GM23248 (cell line): ENCODE data around the gene SMIM26. TPM values are rescaled to one million over a fixed set of nuclear protein-coding genes. Genes with fewer than 3 reads are reported as not detected.

Source experiments
- DNase-seq: peaks from one replicate; pipeline ENCODE4 v3.0.0-alpha.2; 2015
- H2AFZ ChIP-seq: fragments of 200-600 bp; sonication (generic); 2 replicates; pipeline ENCODE4 v1.6.1; 2016; ENCODE audit warnings: antibody characterized with exemption
- H3F3A ChIP-seq: fragments of 200-600 bp; sonication (generic); 2 replicates; pipeline ENCODE4 v1.6.1; 2016; ENCODE audit warnings: mild to moderate bottlenecking, antibody characterized with exemption, mixed run types; ENCODE audit not compliant: insufficient read depth
- H3K27ac ChIP-seq: fragments of 200-600 bp; sonication (generic); 2 replicates; pipeline ENCODE4 v1.5.1; 2016; ENCODE audit warnings: mild to moderate bottlenecking
- H3K27me3 ChIP-seq: fragments of 200-600 bp; sonication (generic); replicated peaks from 2 replicates; pipeline ENCODE4 v1.6.1; 2016; ENCODE audit warnings: mild to moderate bottlenecking; ENCODE audit not compliant: insufficient read depth
- H3K36me3 ChIP-seq: fragments of 200-600 bp; sonication (generic); 2 replicates; pipeline ENCODE4 v1.6.1; 2016; ENCODE audit warnings: low read depth, mild to moderate bottlenecking
- H3K4me1 ChIP-seq: fragments of 200-600 bp; sonication (generic); 2 replicates; pipeline ENCODE4 v1.6.1; 2016; ENCODE audit warnings: mild to moderate bottlenecking; ENCODE audit not compliant: insufficient read depth
- H3K4me2 ChIP-seq: fragments of 200-600 bp; sonication (generic); one replicate; pipeline ENCODE4 v1.6.1; 2016; ENCODE audit warnings: mild to moderate bottlenecking; ENCODE audit not compliant: unreplicated experiment
- H3K4me3 ChIP-seq: fragments of 200-600 bp; sonication (generic); 2 replicates; pipeline ENCODE4 v1.5.1; 2016; ENCODE audit warnings: mild to moderate bottlenecking
- H3K79me2 ChIP-seq: fragments of 200-600 bp; sonication (generic); 2 replicates; pipeline ENCODE4 v1.6.1; 2016; ENCODE audit warnings: mild to moderate bottlenecking; ENCODE audit not compliant: insufficient read depth
- H3K9ac ChIP-seq: fragments of 200-600 bp; sonication (generic); 2 replicates; pipeline ENCODE4 v1.6.1; 2016; ENCODE audit warnings: mild to moderate bottlenecking
- H3K9me2 ChIP-seq: fragments of 200-600 bp; sonication (generic); 2 replicates; pipeline ENCODE4 v1.6.1; 2016; ENCODE audit warnings: mixed run types, mild to moderate bottlenecking, moderate library complexity; ENCODE audit not compliant: insufficient read depth
- H3K9me3 ChIP-seq: fragments of 200-600 bp; sonication (generic); one replicate; pipeline ENCODE4 v1.6.1; 2017; ENCODE audit warnings: low read depth
- H4K20me1 ChIP-seq: fragments of 200-600 bp; sonication (generic); 2 replicates; pipeline ENCODE4 v1.6.0; 2016; ENCODE audit not compliant: insufficient read depth
- EZH2 ChIP-seq: fragments of 200-600 bp; sonication (generic); IDR thresholded peaks from 2 replicates; pipeline ENCODE4 v1.6.1; 2018; ENCODE audit warnings: antibody characterized with exemption, mild to moderate bottlenecking; ENCODE audit not compliant: insufficient read depth, poor library complexity, severe bottlenecking
- EZH2phosphoT487 ChIP-seq: fragments of 200-600 bp; sonication (generic); IDR thresholded peaks from 2 replicates; pipeline ENCODE4 v1.6.1; 2018; ENCODE audit warnings: antibody characterized with exemption, moderate library complexity, mild to moderate bottlenecking, low read depth; ENCODE audit not compliant: insufficient read depth
- WGBS, 2 experiments: methylation state at CpG; one replicate each; pipeline ENCODE4 v1.1.6; 2015 to 2017; ENCODE audit warnings: low lambda C conversion rate in 2 of 2, low coverage in 1 of 2; ENCODE audit errors: missing lambda C conversion rate in 2 of 2; 5-methylcytosine and 5-hydroxymethylcytosine counted together
- in situ Hi-C: fragments of 300-500 bp; cut with MboI; formaldehyde crosslinking; loops from 2 replicates; pipeline ENCODE4 v1.15.0; 2020
- polyA plus RNA-seq: library from polyadenylated mRNA; unstranded; fragments of >200 nt; fragmentation: Nextera tagmentation; extraction: Ambion mirVana; gene quantifications from 2 replicates; pipeline ENCODE4 v1.2.1, GENCODE V29; 2016
- total RNA-seq: library from RNA; depleted of rRNA; stranded (reverse); fragments of >200 nt; shearing (Covaris generic); gene quantifications from 2 replicates; pipeline ENCODE4 v1.2.3, GENCODE V29; 2014

Gene SMIM26
- total and polyA plus RNA-seq, 2 experiments from 2014 or later = 54.9 to 142 TPM

GRCh38 chr20:18533978-18534644 lies 33.1 kb upstream of the SMIM26 start:
- Histone ChIP-seq H3K79me2 (peaks cover 8% of the 10 kb centered on the region; the same call in 1 of the 2 replicates), H3K4me2 (no peak overlapping the region), H2AFZ (no peak overlapping the region), H3F3A (no peaks in the 10 kb centered on the region), H3K4me3 (no peak overlapping the region), H3K27me3 (no peaks in the 10 kb centered on the region), H3K9me2 (no peaks in the 10 kb centered on the region), H3K27ac (no peak overlapping the region), H3K9ac (no peak overlapping the region), H4K20me1 (no peaks in the 10 kb centered on the region), H3K36me3 (peaks cover 35% of the 10 kb centered on the region; the same call in 1 of the 2 replicates), H3K4me1 (no peaks in the 10 kb centered on the region), H3K9me3 (no peaks in the 10 kb centered on the region)
- no peak for DNase-seq
- 97 to 98% methylated on average over 6 of the region's 6 CpGs for WGBS, 2 experiments
- in situ Hi-C loops = no loop called here
- TF ChIP-seq EZH2 = no peak
- no peak for TF ChIP-seq EZH2phosphoT487

- Histone ChIP-seq H3K27ac (no peak overlapping the region), H3K27me3 (no peaks in the 10 kb centered on the region), H3K4me1 (peaks cover 8% of the 10 kb centered on the region; the same call in 1 of the 2 replicates), H2AFZ (no peak overlapping the region), H3K79me2 (no peaks in the 10 kb centered on the region), H3K36me3 (peaks cover 16% of the 10 kb centered on the region; the same call in 1 of the 2 replicates), H3K4me2 (no peak overlapping the region), H3K9me2 (no peaks in the 10 kb centered on the region), H4K20me1 (no peaks in the 10 kb centered on the region), H3K4me3 (no peak overlapping the region), H3K9me3 (no peaks in the 10 kb centered on the region), H3K9ac (no peak overlapping the region), H3F3A (peaks cover 24% of the 10 kb centered on the region)
- 80 to 88% methylated on average over 2 of the region's 2 CpGs for WGBS, 2 experiments
- DNase-seq = peak; percentile 57
- TF ChIP-seq EZH2phosphoT487 = no peak
- TF ChIP-seq EZH2 = no peak
- in situ Hi-C loops = no loop called here
Measured at GRCh38 chr20:18537651-18538050, 29.6 kb upstream of the SMIM26 start.

DNA sequence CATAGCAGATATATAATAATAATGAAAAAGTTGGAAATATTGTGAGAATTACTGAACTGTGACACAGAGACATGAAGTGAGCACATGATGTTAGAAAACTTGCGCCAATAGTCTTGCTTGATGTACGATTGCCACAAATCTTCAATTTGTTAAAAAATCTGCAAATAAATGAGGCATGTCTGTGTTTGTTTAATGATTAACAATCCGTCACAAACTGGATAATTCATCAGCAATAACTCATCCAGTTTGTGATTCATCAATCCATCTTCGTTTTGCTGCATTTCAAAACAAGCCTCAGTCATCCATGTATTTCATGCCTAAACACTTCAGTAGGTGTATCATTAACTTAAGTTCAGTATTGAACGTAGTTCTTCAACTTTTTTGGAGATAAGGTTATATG lies 25.5 kb upstream of the SMIM26 start:
- H3K4me2 ChIP-seq = no peak overlapping the region
- in situ Hi-C loops = no loop called here
- no peaks in the 10 kb centered on the region for H4K20me1 ChIP-seq
- H3K4me1 ChIP-seq = peaks cover 20% of the 10 kb centered on the region
- no peak overlapping the region for H2AFZ ChIP-seq
- no peaks in the 10 kb centered on the region for H3K79me2 ChIP-seq
- peaks cover 34% of the 10 kb centered on the region for H3F3A ChIP-seq
- H3K9ac ChIP-seq = no peak overlapping the region
- no peaks in the 10 kb centered on the region for H3K9me2 ChIP-seq
- 38 to 49% methylated on average over 5 of the region's 5 CpGs for WGBS, 2 experiments
- H3K4me3 ChIP-seq = no peak overlapping the region
- H3K36me3 ChIP-seq = peaks cover 7% of the 10 kb centered on the region
- TF ChIP-seq EZH2phosphoT487 = no peak
- TF ChIP-seq EZH2 = no peak
- DNase-seq = peak; percentile 39
- H3K9me3 ChIP-seq = no peaks in the 10 kb centered on the region
- no peak overlapping the region for H3K27ac ChIP-seq
- no peaks in the 10 kb centered on the region for H3K27me3 ChIP-seq

DNA sequence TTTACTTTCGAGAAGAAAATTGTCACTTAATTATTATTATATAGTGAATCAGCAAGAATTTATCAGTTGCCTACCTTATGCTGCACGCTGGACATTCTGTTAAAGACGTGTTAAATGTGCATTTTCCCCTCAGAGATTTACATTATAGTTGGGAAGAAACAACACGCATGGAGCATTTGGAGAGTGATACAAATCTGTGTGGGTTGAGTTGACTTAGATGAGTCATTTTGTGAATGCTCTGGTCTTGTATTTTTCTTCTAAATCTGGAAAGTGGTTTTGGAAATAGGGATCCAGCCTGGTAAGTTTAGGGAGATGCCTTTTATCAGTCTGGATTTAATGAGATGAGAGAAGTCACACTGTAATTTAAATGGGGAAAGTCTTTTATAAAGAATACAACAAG lies 24.0 kb upstream of the SMIM26 start:
- DNase-seq = peak; percentile 52
- H3K79me2 ChIP-seq = no peaks in the 10 kb centered on the region
- H3K36me3 ChIP-seq = peaks cover 5% of the 10 kb centered on the region
- H3K27me3 ChIP-seq = no peaks in the 10 kb centered on the region
- no peak overlapping the region for H3K4me2 ChIP-seq
- no peak overlapping the region for H3K27ac ChIP-seq
- no peak overlapping the region for H3K9ac ChIP-seq
- TF ChIP-seq EZH2 (no peak), EZH2phosphoT487 (no peak)
- H2AFZ ChIP-seq = no peak overlapping the region
- no peak overlapping the region for H3K4me3 ChIP-seq
- H3F3A ChIP-seq = peaks cover 34% of the 10 kb centered on the region
- WGBS, 2 experiments = 47 to 60% methylated on average over 4 of the region's 4 CpGs
- in situ Hi-C loops = no loop called here
- H3K9me2 ChIP-seq = no peaks in the 10 kb centered on the region
- H4K20me1 ChIP-seq = no peaks in the 10 kb centered on the region
- no peaks in the 10 kb centered on the region for H3K9me3 ChIP-seq
- peaks cover 20% of the 10 kb centered on the region for H3K4me1 ChIP-seq
